Stomach (tissue), 4 donors: ENCODE measurements around the gene ZNF574.

ENCODE experiments used
- EP300 ChIP-seq: sonication (generic); formaldehyde crosslinking; IDR thresholded peaks from one replicate; pipeline ENCODE4 v1.6.1; 2017; ENCODE audit warnings: antibody characterized with exemption
- POLR2A ChIP-seq, 4 donors: fragments of 450-650 bp; IDR thresholded peaks; one replicate each; pipeline ENCODE4 v1.6.1; 2016; ENCODE audit warnings: antibody characterized with exemption in 4 of 4, control low read depth in 2 of 4, mild to moderate bottlenecking in 1 of 4, moderate library complexity in 1 of 4
- POLR2AphosphoS5 ChIP-seq, 3 donors: sonication (generic); formaldehyde crosslinking; IDR thresholded peaks; one replicate each; pipeline ENCODE4 v1.6.1; 2016; ENCODE audit warnings: antibody characterized with exemption in 3 of 3
- TF ChIP-seq, protein P1 (sequence below), 7 experiments: fragments of 450-650 bp in 4 of 7; fragments of 200-600 bp in 3 of 7; sonication (generic) in 3 of 7; IDR thresholded peaks; one replicate each; pipeline ENCODE4 v1.5.1; 2016 to 2019; ENCODE audit warnings: antibody characterized with exemption in 7 of 7, control low read depth in 2 of 7, mild to moderate bottlenecking in 1 of 7

DNA sequence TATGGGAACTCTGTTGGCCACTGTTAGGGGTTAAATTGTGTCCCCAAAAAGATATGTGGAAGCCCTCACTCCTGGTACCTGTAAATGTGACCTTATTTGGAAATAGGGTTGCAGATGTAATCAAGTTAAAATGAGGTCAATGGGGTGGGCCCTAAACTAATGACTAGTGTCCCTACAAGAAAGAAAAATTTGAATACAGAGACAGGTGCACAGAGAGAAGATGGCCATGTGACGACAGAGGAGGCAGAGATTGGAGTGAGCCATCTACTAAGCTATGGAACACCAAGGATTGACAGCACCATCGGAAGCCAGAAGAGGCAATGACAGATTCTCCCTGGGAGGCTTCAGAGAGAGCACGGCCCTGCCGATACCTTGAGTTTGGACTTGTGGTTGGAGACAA lies 39.7 kb downstream of the ZNF574 start:
- TF ChIP-seq, protein P1, sequence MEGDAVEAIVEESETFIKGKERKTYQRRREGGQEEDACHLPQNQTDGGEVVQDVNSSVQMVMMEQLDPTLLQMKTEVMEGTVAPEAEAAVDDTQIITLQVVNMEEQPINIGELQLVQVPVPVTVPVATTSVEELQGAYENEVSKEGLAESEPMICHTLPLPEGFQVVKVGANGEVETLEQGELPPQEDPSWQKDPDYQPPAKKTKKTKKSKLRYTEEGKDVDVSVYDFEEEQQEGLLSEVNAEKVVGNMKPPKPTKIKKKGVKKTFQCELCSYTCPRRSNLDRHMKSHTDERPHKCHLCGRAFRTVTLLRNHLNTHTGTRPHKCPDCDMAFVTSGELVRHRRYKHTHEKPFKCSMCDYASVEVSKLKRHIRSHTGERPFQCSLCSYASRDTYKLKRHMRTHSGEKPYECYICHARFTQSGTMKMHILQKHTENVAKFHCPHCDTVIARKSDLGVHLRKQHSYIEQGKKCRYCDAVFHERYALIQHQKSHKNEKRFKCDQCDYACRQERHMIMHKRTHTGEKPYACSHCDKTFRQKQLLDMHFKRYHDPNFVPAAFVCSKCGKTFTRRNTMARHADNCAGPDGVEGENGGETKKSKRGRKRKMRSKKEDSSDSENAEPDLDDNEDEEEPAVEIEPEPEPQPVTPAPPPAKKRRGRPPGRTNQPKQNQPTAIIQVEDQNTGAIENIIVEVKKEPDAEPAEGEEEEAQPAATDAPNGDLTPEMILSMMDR (IDR thresholded peaks at IDR 0.05): no peak
- TF ChIP-seq POLR2A (IDR thresholded peaks at IDR 0.05) (no peak), EP300 (no peak), POLR2AphosphoS5 (IDR thresholded peaks at IDR 0.05) (no peak)
